HG03103 (cell line): Measurements from ENCODE around the gene SKIC3.

Source experiments
- ATAC-seq: cut with Tn5 transposase; IDR thresholded peaks from one replicate; pipeline ENCODE4 v1.9.1; 2021; ENCODE audit warnings: low read depth; ENCODE audit not compliant: unreplicated experiment

The SKIC3 gene

GRCh38 chr5:95532415-95532814 is 22.4 kb downstream of the SKIC3 start:
- no peak for ATAC-seq

- ATAC-seq, result no peak
These were observed 23.3 kb downstream of the SKIC3 start for GRCh38 chr5:95531491-95531890.

- ATAC-seq, result no peak
These were observed 24.4 kb downstream of the SKIC3 start for GRCh38 chr5:95530416-95530815.

- no peak for ATAC-seq
These were observed 26.2 kb downstream of the SKIC3 start for GRCh38 chr5:95528565-95528964.

- ATAC-seq, result no peak
These were observed 27.9 kb downstream of the SKIC3 start for GRCh38 chr5:95526871-95527270.

GRCh38 chr5:95524423-95524822 is 30.4 kb downstream of the SKIC3 start:
- ATAC-seq, result no peak

- no peak for ATAC-seq
These were observed 34.6 kb downstream of the SKIC3 start for GRCh38 chr5:95520206-95520605.

- ATAC-seq, result no peak
These were observed 35.1 kb downstream of the SKIC3 start for GRCh38 chr5:95519681-95520080.

GRCh38 chr5:95519151-95519550 is 35.6 kb downstream of the SKIC3 start:
- no peak for ATAC-seq

- ATAC-seq, result no peak
These were observed 36.4 kb downstream of the SKIC3 start for GRCh38 chr5:95518417-95518816.

GRCh38 chr5:95511606-95512005 is 43.2 kb downstream of the SKIC3 start:
- ATAC-seq, result no peak

- ATAC-seq, result no peak
These were observed 46.2 kb downstream of the SKIC3 start for GRCh38 chr5:95508550-95508949.
